WERI-Rb-1 (cell line): ENCODE data around the gene TAOK3.

ENCODE experiments used
- DNase-seq: peaks from one replicate; pipeline ENCODE4 v3.0.0-alpha.2; 2020
- H3K27ac ChIP-seq: fragments of 250-450 bp; sonication (Bioruptor Pico); 2 replicates; pipeline ENCODE4 v1.5.1; 2020; ENCODE audit warnings: mild to moderate bottlenecking, moderate library complexity
- H3K27me3 ChIP-seq: fragments of 250-450 bp; sonication (Bioruptor Pico); 2 replicates; pipeline ENCODE4 v1.5.1; 2021; ENCODE audit warnings: mild to moderate bottlenecking, low read depth, moderate library complexity; ENCODE audit not compliant: insufficient read depth, severe bottlenecking
- H3K36me3 ChIP-seq: fragments of 250-450 bp; sonication (Bioruptor Pico); 2 replicates; pipeline ENCODE4 v1.5.1; 2020; ENCODE audit warnings: mild to moderate bottlenecking, moderate library complexity
- H3K4me3 ChIP-seq: 2 replicates; pipeline ENCODE4 v1.5.1; 2011; ENCODE audit warnings: low read depth, mild to moderate bottlenecking, control low read depth, low read length
- H3K9me3 ChIP-seq: fragments of 250-450 bp; sonication (Bioruptor Pico); 2 replicates; pipeline ENCODE4 v1.5.1; 2021; ENCODE audit warnings: mild to moderate bottlenecking, moderate library complexity; ENCODE audit not compliant: severe bottlenecking
- CTCF ChIP-seq: IDR thresholded peaks from 2 replicates; pipeline ENCODE4 v1.5.1; 2011; ENCODE audit warnings: low read depth, mild to moderate bottlenecking, control low read depth, inconsistent platforms, low read length

TAOK3 gene

GRCh38 chr12:118145798-118146156 is 226.9 kb downstream of the TAOK3 start:
- no peaks in the 10 kb centered on the region for H3K9me3 ChIP-seq

GRCh38 chr12:118145113-118145797 is 227.5 kb downstream of the TAOK3 start:
- Histone ChIP-seq H3K9me3 (no peaks in the 10 kb centered on the region), H3K36me3 (peaks cover 3% of the 10 kb centered on the region; the same call in 1 of the 2 replicates), H3K4me3 (no peak overlapping the region), H3K27ac (no peak overlapping the region), H3K27me3 (no peaks in the 10 kb centered on the region)
- no peak for TF ChIP-seq CTCF
- DNase-seq, result no peak

More at GRCh38 chr12:118145798-118146156, 226.9 kb downstream of the TAOK3 start:
- Histone ChIP-seq H3K27me3 (no peaks in the 10 kb centered on the region), H3K36me3 (peaks cover 3% of the 10 kb centered on the region; the same call in 1 of the 2 replicates), H3K27ac (no peak overlapping the region), H3K4me3 (no peak overlapping the region)
- DNase-seq, result no peak
- no peak for TF ChIP-seq CTCF

GRCh38 chr12:118144499-118144898 is 228.2 kb downstream of the TAOK3 start:
- Histone ChIP-seq H3K9me3 (no peaks in the 10 kb centered on the region), H3K27ac (no peak overlapping the region), H3K27me3 (no peaks in the 10 kb centered on the region), H3K4me3 (no peak overlapping the region), H3K36me3 (peaks cover 3% of the 10 kb centered on the region; the same call in 1 of the 2 replicates)
- TF ChIP-seq CTCF, result no peak
- no peak for DNase-seq

GRCh38 chr12:118140825-118141224 is 231.9 kb downstream of the TAOK3 start:
- no peak for TF ChIP-seq CTCF
- Histone ChIP-seq H3K36me3 (peaks cover 3% of the 10 kb centered on the region; the same call in 1 of the 2 replicates), H3K27ac (no peak overlapping the region), H3K27me3 (no peaks in the 10 kb centered on the region), H3K9me3 (no peaks in the 10 kb centered on the region), H3K4me3 (no peak overlapping the region)
- no peak for DNase-seq

- no peaks in the 10 kb centered on the region for H3K27me3 ChIP-seq
- TF ChIP-seq CTCF, result no peak
- no peak overlapping the region for H3K27ac ChIP-seq
- peaks cover 3% of the 10 kb centered on the region; the same call in 1 of the 2 replicates for H3K36me3 ChIP-seq
- no peak for DNase-seq
- H3K4me3 ChIP-seq, result no peak overlapping the region
- H3K9me3 ChIP-seq, result peaks cover 3% of the 10 kb centered on the region
These were observed 235.5 kb downstream of the TAOK3 start for GRCh38 chr12:118137148-118137678.

- Histone ChIP-seq H3K9me3 (peaks cover 3% of the 10 kb centered on the region), H3K27ac (no peak overlapping the region; the same call in 1 of the 2 replicates), H3K27me3 (no peaks in the 10 kb centered on the region), H3K4me3 (peak overlapping the region; percentile 66), H3K36me3 (peaks cover 3% of the 10 kb centered on the region; the same call in 1 of the 2 replicates)
- TF ChIP-seq CTCF, result no peak
- no peak for DNase-seq
These were observed 236.1 kb downstream of the TAOK3 start for GRCh38 chr12:118136559-118137003.
